HepG2 (cell line): ENCODE measurements around the gene DPM2. TPM values are rescaled to one million over a fixed set of nuclear protein-coding genes. Genes with fewer than 3 reads are reported as not detected.

Experiments
- CBX2 ChIP-seq, 2 experiments: fragments of 200-600 bp in 1 of 2; sonication (generic); formaldehyde crosslinking in 1 of 2; IDR thresholded peaks; 2 replicates each; pipeline versions ENCODE4 v1.7.0 to v1.8.1; 2018 to 2022; ENCODE audit warnings: low read depth in 2 of 2, low read length in 1 of 2, mild to moderate bottlenecking in 1 of 2, missing genetic modification reagents in 1 of 2
- CBX5 ChIP-seq: sonication (generic); formaldehyde crosslinking; IDR thresholded peaks from 2 replicates; pipeline ENCODE4 v1.4.0; 2020; ENCODE audit warnings: missing genetic modification reagents, borderline replicate concordance
- GATAD1 ChIP-seq: IDR thresholded peaks from 2 replicates; pipeline ENCODE4 v1.6.1; 2016; ENCODE audit warnings: missing genetic modification reagents, missing compliant biosample characterization
- JARID2 ChIP-seq: sonication (generic); formaldehyde crosslinking; IDR thresholded peaks from 2 replicates; pipeline ENCODE4 v1.8.1; 2023; ENCODE audit warnings: missing genetic modification reagents, inconsistent platforms; ENCODE audit not compliant: insufficient replicate concordance
- MTF2 ChIP-seq: sonication (generic); formaldehyde crosslinking; IDR thresholded peaks from 2 replicates; pipeline ENCODE4 v1.5.0; 2020; ENCODE audit warnings: missing genetic modification reagents, borderline replicate concordance
- REPIN1 ChIP-seq: sonication (generic); formaldehyde crosslinking; IDR thresholded peaks from 2 replicates; pipeline ENCODE4 v1.8.0; 2022; ENCODE audit warnings: missing genetic modification reagents, low read depth, mild to moderate bottlenecking, borderline replicate concordance
- SP5 ChIP-seq: IDR thresholded peaks from 2 replicates; pipeline ENCODE4 v1.6.1; 2016; ENCODE audit warnings: low read depth, borderline replicate concordance
- ZBTB7A ChIP-seq: sonication (generic); formaldehyde crosslinking; IDR thresholded peaks from 2 replicates; pipeline ENCODE4 v1.8.0; 2022; ENCODE audit warnings: mild to moderate bottlenecking, missing genetic modification reagents
- ZNF317 ChIP-seq: sonication (generic); formaldehyde crosslinking; IDR thresholded peaks from 2 replicates; pipeline ENCODE4 v1.5.0; 2020; ENCODE audit warnings: mild to moderate bottlenecking, missing genetic modification reagents
- ZNF343 ChIP-seq: sonication (generic); formaldehyde crosslinking; IDR thresholded peaks from 2 replicates; pipeline ENCODE4 v1.4.0; 2020; ENCODE audit warnings: mild to moderate bottlenecking, missing genetic modification reagents
- ZNF556 ChIP-seq: sonication (generic); formaldehyde crosslinking; IDR thresholded peaks from 2 replicates; pipeline ENCODE4 v1.4.0; 2020; ENCODE audit warnings: mild to moderate bottlenecking, missing genetic modification reagents, borderline replicate concordance
- ZNF724P ChIP-seq: sonication (generic); formaldehyde crosslinking; IDR thresholded peaks from 2 replicates; pipeline ENCODE4 v1.8.0; 2022; ENCODE audit warnings: missing genetic modification reagents, borderline replicate concordance
- ZNF850 ChIP-seq: sonication (generic); formaldehyde crosslinking; conservative IDR thresholded peaks from 2 replicates; pipeline ENCODE4 v1.9.0; 2021; ENCODE audit warnings: mild to moderate bottlenecking, missing genetic modification reagents
- polyA plus RNA-seq, 8 experiments: library from polyadenylated mRNA; depleted of rRNA in 3 of 8; stranded (reverse) in 7 of 8; unstranded in 1 of 8; fragments of >200 nt; fragmentation: Illumina TruSeq in 4 of 8; extraction: Trizol in 4 of 8; gene quantifications; 2 replicates each; pipeline versions ENCODE4 v1.2.1 to v1.2.3, GENCODE V29; 2011 to 2016; ENCODE audit warnings: low read depth in 4 of 8, missing spikeins in 1 of 8, mixed read lengths in 1 of 8; ENCODE audit not compliant: insufficient read depth in 1 of 8
- total RNA-seq, 5 experiments: library from RNA; depleted of rRNA; stranded (reverse); fragments of >200 nt; fragmentation: Illumina TruSeq; extraction: Trizol; gene quantifications; 2 replicates each; pipeline ENCODE4 v1.2.3, GENCODE V29; 2016; ENCODE audit warnings: low read depth in 1 of 5
- TF ChIP-seq, protein P1 (sequence below): sonication (generic); formaldehyde crosslinking; IDR thresholded peaks from 2 replicates; pipeline ENCODE4 v1.5.0; 2020; ENCODE audit warnings: missing genetic modification reagents
- TF ChIP-seq, protein P2 (sequence below): sonication (generic); IDR thresholded peaks from 2 replicates; pipeline ENCODE4 v1.6.1; 2016; ENCODE audit warnings: low read depth, borderline replicate concordance
- TF ChIP-seq, protein P3 (sequence below): sonication (generic); formaldehyde crosslinking; IDR thresholded peaks from 2 replicates; pipeline ENCODE4 v1.4.0; 2020; ENCODE audit warnings: mild to moderate bottlenecking, missing genetic modification reagents

The DPM2 gene
- total and polyA plus RNA-seq, 2 of the 13 experiments (the other 11 are each of a cell fraction or from before 2014, with no cell fraction given): 24.8 to 35.3 TPM

DNA sequence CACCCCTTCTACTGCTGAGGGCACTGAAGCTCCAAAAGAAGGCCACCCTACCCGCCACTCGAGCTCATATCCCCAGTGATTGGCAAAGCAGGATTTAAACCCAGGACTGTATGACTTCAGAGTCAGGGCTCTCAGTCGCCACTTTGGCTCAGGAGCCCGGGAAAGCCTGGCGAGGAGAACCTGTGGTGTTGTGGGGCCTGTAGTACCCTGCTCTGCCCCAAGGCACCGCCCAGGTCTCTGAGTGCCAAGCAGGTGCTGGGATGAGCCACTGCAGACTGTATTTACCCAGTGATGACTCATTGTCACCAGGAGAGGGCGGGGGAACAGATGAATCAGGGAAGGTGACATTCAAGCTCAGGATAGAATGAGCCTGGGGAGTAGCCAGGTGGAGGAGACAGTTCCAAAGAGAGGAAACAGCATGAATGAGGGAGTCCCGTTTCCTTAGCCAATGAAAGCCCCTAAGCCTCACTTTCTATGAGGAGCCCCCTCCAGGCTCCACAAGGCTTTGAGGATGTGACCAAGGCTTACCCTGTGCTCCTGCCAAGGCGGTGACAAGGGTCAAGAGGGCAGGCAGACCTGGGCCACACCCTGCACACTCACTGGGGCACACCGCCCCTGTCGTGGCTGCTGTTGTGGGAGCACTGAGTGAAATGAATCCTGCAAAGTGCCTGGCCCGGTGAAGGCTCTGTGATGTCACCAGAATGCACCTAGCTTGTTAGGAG, 17.8 kb upstream of the DPM2 start (continued):
- TF ChIP-seq, protein P1, sequence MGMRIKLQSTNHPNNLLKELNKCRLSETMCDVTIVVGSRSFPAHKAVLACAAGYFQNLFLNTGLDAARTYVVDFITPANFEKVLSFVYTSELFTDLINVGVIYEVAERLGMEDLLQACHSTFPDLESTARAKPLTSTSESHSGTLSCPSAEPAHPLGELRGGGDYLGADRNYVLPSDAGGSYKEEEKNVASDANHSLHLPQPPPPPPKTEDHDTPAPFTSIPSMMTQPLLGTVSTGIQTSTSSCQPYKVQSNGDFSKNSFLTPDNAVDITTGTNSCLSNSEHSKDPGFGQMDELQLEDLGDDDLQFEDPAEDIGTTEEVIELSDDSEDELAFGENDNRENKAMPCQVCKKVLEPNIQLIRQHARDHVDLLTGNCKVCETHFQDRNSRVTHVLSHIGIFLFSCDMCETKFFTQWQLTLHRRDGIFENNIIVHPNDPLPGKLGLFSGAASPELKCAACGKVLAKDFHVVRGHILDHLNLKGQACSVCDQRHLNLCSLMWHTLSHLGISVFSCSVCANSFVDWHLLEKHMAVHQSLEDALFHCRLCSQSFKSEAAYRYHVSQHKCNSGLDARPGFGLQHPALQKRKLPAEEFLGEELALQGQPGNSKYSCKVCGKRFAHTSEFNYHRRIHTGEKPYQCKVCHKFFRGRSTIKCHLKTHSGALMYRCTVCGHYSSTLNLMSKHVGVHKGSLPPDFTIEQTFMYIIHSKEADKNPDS (CRISPR knock-in tag): no peak
- TF ChIP-seq, protein P2, sequence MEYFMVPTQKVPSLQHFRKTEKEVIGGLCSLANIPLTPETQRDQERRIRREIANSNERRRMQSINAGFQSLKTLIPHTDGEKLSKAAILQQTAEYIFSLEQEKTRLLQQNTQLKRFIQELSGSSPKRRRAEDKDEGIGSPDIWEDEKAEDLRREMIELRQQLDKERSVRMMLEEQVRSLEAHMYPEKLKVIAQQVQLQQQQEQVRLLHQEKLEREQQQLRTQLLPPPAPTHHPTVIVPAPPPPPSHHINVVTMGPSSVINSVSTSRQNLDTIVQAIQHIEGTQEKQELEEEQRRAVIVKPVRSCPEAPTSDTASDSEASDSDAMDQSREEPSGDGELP: peak; percentile 81; the same call in 1 of the 2 replicates
- TF ChIP-seq ZNF556 (CRISPR knock-in tag): 0 out of 2 replicates have a peak, but pooled peaks have one; percentile 20
- TF ChIP-seq MTF2 (CRISPR knock-in tag): no peak
- TF ChIP-seq CBX5 (CRISPR knock-in tag): peak; percentile 54; the same call in 1 of the 2 replicates
- no peak for TF ChIP-seq ZBTB7A (CRISPR knock-in tag)
- no peak for TF ChIP-seq ZNF343 (CRISPR knock-in tag)
- TF ChIP-seq ZNF317 (CRISPR knock-in tag): no peak
- no peak for TF ChIP-seq GATAD1
- no peak for TF ChIP-seq CBX2 (IDR thresholded peaks at IDR 0.05; ENCODE audit: low read depth, low read length)
- TF ChIP-seq CBX2 (CRISPR knock-in tag; IDR thresholded peaks at IDR 0.05; ENCODE audit: low read depth): no peak
- TF ChIP-seq REPIN1 (CRISPR knock-in tag): peak; percentile 66
- TF ChIP-seq ZNF724P (CRISPR knock-in tag): no peak
- TF ChIP-seq, protein P3, sequence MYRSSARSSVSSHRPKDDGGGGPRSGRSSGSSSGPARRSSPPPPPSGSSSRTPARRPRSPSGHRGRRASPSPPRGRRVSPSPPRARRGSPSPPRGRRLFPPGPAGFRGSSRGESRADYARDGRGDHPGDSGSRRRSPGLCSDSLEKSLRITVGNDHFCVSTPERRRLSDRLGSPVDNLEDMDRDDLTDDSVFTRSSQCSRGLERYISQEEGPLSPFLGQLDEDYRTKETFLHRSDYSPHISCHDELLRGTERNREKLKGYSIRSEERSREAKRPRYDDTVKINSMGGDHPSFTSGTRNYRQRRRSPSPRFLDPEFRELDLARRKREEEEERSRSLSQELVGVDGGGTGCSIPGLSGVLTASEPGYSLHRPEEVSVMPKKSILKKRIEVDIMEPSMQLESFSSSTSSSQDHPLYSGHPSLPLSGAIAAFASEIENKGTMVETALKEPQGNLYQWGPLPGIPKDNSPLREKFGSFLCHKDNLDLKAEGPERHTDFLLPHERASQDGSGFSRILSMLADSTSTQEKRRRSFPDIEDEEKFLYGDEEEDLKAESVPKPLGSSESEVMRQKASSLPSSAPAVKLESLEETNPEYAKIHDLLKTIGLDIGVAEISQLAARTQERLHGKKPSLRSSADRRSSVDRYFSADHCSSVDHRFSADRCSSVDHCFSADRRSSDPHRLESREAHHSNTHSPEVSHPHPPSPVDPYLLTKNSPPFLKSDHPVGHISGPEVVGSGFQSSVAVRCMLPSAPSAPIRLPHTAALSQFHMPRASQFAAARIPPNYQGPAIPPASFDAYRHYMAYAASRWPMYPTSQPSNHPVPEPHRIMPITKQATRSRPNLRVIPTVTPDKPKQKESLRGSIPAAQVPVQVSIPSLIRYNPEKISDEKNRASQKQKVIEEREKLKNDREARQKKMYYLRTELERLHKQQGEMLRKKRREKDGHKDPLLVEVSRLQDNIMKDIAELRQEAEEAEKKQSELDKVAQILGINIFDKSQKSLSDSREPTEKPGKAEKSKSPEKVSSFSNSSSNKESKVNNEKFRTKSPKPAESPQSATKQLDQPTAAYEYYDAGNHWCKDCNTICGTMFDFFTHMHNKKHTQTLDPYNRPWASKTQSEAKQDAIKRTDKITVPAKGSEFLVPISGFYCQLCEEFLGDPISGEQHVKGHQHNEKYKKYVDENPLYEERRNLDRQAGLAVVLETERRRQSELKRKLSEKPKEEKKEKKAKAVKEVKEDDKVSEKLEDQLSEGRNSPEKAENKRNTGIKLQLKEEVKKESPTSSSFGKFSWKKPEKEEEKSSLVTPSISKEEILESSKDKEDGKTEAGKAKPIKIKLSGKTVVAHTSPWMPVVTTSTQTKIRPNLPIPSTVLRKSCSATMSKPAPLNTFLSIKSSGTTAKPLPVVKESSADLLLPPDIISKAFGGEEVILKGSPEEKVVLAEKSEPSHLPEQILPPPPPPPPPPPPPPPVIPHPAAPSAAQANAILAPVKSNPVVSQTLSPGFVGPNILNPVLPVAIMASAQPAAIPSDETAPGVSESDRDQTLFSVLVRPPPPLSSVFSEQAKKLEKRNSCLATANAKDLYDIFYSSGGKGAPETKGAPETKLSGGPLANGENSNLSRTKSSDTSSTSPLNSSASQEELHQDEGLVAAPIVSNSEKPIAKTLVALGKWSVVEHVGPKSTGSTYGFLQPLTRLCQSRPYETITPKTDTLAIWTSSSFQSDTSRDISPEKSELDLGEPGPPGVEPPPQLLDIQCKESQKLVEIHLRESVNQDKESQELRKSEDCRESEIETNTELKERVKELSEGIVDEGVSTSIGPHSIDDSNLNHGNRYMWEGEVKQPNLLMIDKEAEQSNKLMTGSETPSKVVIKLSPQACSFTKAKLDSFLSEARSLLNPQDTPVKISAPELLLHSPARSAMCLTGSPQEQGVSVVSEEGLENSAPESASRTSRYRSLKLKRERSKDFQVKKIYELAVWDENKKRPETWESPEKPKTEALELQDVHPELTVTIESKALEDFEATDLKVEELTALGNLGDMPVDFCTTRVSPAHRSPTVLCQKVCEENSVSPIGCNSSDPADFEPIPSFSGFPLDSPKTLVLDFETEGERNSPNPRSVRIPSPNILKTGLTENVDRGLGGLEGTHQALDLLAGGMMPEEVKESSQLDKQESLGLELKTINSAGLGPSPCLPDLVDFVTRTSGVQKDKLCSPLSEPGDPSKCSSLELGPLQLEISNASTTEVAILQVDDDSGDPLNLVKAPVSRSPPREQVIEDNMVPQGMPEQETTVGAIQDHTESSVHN (CRISPR knock-in tag): 0 out of 2 replicates have a peak, but pooled peaks have one; percentile 67
- TF ChIP-seq ZNF850 (CRISPR knock-in tag): no peak
- no peak for TF ChIP-seq JARID2 (CRISPR knock-in tag)
- peak; percentile 76; the same call in 1 of the 2 replicates for TF ChIP-seq SP5 (CRISPR knock-in tag)
